ENCODE measurements around the gene HDAC7. TPM values are rescaled to one million over a fixed set of nuclear protein-coding genes. Genes with fewer than 3 reads are reported as not detected.

Gene HDAC7
- total and polyA plus RNA-seq, 2 experiments from 2014 or later: 41.3 to 60.1 TPM

DNA sequence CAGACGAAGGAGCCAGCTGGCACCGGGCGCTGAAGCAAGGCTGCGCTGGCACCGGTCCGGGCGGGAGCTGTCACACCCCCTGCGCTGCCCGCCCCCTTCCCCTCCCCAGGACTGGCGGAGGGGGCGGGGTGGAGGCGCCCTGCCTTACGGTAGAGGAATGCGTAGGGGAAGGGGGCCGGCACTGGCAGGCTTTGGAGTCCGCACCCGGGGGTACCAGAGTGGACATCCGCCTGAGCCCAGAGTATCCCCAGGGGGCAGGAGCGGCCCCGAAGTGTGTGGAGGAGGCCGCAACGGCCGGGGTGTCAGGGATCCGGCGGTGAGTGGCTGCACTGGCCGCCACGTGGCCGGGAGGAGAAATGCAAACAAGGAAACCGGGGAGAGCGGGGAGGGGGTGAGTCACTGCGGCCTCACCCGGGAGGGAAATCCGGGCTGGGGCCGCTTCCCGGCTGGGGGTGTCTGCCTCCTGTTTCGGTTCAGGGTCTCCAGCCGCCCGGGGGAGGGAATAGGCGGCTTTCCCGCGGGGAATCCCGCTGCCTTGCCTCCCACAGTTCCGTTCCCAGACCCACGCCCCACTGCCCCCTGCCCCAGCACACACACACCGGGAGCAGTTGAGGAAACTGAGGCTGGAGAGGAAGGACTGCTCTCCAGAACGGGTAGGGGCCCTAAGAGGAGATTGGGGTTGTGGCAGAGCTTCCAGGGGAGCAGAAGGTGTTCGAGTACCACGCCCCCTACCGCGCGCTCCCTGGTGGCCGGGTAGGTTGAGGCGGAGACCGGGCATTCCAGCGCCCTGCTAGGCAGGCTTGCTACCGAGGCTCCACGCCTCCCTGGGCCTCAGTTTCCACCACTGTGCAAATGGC is 60.6 kb downstream of the HDAC7 start, which contains the start of gene RAPGEF3 (continued):
- TF ChIP-seq ZNF331 (CRISPR knock-in tag; IDR thresholded peaks at IDR 0.05; ENCODE audit: low read depth) (no peak), REST (IDR thresholded peaks at IDR 0.05; ENCODE audit: unreplicated experiment) (no peak), EZH2 (IDR thresholded peaks at IDR 0.05; ENCODE audit: low read depth, unreplicated experiment) (no peak)

DNA sequence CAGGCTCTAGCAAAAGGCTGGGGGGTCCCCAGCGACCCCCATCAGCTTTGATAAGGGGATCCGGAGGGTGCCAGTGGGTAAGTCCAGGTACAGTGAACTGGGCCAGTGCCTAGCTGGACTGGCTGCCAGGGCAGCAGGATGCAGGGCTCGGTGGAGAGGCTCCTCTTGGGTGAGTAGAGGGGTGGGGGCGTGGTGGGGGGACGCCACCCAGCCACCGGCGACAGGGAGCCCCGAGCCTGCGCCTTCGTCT is 61.2 kb downstream of the HDAC7 start:
- peak overlapping the region; percentile 97 for H2AFZ ChIP-seq
- no peak overlapping the region for H3K27ac ChIP-seq (ENCODE audit: low read depth)

More for the DNA sequence above, 61.2 kb downstream of the HDAC7 start:
- Mint-ChIP-seq H3K4me3 (peak overlapping the region; percentile 70), H3K27ac (no peak overlapping the region), H3K9me3 (no peaks in the 10 kb centered on the region), H3K4me1 (peaks cover 55% of the 10 kb centered on the region), H3K27me3 (ENCODE audit: insufficient read depth, low read depth, poor library complexity) (peaks cover 3% of the 10 kb centered on the region), H3K36me3 (ENCODE audit: low read depth) (peaks cover 7% of the 10 kb centered on the region; the same call in 1 of the 3 replicates)
- H3K79me2 ChIP-seq (replicated peaks; ENCODE audit: insufficient read depth): no peaks in the 10 kb centered on the region
- TF ChIP-seq REST (IDR thresholded peaks at IDR 0.05; ENCODE audit: unreplicated experiment) (no peak), STAT1 (IDR thresholded peaks at IDR 0.05; ENCODE audit: unreplicated experiment) (no peak), EZH2 (IDR thresholded peaks at IDR 0.05; ENCODE audit: low read depth, unreplicated experiment) (no peak), ZNF462 (CRISPR knock-in tag; IDR thresholded peaks at IDR 0.05) (no peak), POLR2AphosphoS5 (IDR thresholded peaks at IDR 0.05; ENCODE audit: low read depth) (no peak), ZNF331 (CRISPR knock-in tag; IDR thresholded peaks at IDR 0.05; ENCODE audit: low read depth) (no peak)
- 0 out of 2 replicates have a peak, but pooled peaks cover 4% of the 10 kb centered on the region for H3F3A ChIP-seq (replicated peaks; ENCODE audit: low read depth)
- H3K4me3 ChIP-seq: peak overlapping the region; percentile 73
- H3K27me3 ChIP-seq (ENCODE audit: insufficient read depth): no peaks in the 10 kb centered on the region
- no peaks in the 10 kb centered on the region for H4K20me1 ChIP-seq (replicated peaks; ENCODE audit: insufficient read depth)
- H3K4me1 ChIP-seq (ENCODE audit: insufficient read depth): peaks cover 33% of the 10 kb centered on the region
- H3K36me3 ChIP-seq (ENCODE audit: insufficient read depth): no peaks in the 10 kb centered on the region
- DNase-seq (ENCODE audit: low spot score): no peak
- peak; percentile 27; the same call in 1 of the 3 replicates for ATAC-seq
- no peaks in the 10 kb centered on the region for H3K9me2 ChIP-seq (ENCODE audit: insufficient read depth)
- H3K4me2 ChIP-seq: peak overlapping the region; percentile 95

Data from GM23338 (cell line).